AG10803 (cell line): ENCODE measurements around the gene FNDC4.

ENCODE experiments used
- DNase-seq: peaks from one replicate; pipeline ENCODE4 v3.0.0; 2010; ENCODE audit warnings: low read depth
- H3K4me3 ChIP-seq: 2 replicates; pipeline ENCODE4 v1.5.1; 2011; ENCODE audit warnings: mild to moderate bottlenecking, low read length, control low read depth
- TF ChIP-seq, protein P1 (sequence below): conservative IDR thresholded peaks from 2 replicates; pipeline ENCODE4 v1.5.1; 2011; ENCODE audit warnings: mild to moderate bottlenecking, low read length, control low read depth, inconsistent platforms

Gene FNDC4

DNA sequence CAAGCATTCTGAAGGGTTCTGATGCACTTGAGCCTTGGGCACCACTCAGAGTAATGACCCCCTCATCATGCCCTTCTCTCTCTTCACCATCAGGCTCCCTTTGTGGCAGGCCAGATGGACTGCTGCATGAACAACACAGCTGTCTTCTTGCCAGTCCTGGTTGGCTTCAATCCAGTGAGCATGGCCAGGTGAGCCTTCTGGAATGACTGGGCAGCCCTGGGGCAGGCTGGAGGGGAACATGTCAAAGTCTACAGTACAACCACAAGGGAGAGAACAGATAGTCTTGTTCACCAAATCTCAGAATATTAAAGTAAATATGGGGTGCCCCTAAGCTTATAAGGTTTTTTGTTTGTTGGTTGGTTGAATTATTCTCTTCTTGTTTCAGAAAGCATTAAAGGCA, 6.0 kb upstream of the FNDC4 start:
- DNase-seq: no peak
- no peak overlapping the region for H3K4me3 ChIP-seq
- TF ChIP-seq, protein P1, sequence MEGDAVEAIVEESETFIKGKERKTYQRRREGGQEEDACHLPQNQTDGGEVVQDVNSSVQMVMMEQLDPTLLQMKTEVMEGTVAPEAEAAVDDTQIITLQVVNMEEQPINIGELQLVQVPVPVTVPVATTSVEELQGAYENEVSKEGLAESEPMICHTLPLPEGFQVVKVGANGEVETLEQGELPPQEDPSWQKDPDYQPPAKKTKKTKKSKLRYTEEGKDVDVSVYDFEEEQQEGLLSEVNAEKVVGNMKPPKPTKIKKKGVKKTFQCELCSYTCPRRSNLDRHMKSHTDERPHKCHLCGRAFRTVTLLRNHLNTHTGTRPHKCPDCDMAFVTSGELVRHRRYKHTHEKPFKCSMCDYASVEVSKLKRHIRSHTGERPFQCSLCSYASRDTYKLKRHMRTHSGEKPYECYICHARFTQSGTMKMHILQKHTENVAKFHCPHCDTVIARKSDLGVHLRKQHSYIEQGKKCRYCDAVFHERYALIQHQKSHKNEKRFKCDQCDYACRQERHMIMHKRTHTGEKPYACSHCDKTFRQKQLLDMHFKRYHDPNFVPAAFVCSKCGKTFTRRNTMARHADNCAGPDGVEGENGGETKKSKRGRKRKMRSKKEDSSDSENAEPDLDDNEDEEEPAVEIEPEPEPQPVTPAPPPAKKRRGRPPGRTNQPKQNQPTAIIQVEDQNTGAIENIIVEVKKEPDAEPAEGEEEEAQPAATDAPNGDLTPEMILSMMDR: no peak

DNA sequence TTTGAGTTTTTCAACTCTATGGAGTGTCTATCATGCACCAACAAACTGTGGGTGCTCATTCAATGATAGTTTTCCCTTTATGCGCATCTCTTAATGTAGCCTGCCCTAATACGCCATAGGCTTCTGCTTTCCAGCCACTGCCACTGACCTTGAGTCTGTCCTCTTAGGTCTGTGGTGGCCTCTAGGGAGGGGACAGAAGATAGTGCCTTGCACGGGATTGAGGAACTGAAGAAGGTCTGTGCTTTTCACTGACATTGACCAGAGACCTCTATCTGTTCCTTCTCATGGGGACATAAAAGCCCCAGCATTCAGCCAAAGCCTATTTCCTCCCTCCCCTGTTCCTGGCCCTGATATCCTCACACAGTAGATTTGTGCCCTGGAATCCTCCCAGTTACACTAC, 4.0 kb upstream of the FNDC4 start:
- no peak overlapping the region for H3K4me3 ChIP-seq
- DNase-seq: no peak
- TF ChIP-seq, protein P1: no peak

DNA sequence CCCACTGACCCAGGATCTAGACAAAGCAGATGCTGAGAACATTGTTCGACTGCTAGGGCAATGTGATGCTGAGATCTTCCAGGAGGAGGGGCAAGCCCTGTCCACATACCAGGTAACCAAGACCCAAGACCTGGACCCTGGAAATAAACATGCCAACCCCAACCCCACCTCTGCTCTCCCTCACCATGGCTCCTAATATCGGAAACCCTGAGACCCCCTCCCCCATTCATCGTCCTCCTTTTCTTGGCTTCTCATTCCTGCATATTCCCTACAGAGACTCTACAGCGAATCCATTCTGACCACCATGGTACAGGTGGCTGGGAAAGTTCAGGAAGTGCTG, 2.3 kb upstream of the FNDC4 start:
- TF ChIP-seq, protein P1: no peak
- DNase-seq: no peak
- H3K4me3 ChIP-seq: no peak overlapping the region

DNA sequence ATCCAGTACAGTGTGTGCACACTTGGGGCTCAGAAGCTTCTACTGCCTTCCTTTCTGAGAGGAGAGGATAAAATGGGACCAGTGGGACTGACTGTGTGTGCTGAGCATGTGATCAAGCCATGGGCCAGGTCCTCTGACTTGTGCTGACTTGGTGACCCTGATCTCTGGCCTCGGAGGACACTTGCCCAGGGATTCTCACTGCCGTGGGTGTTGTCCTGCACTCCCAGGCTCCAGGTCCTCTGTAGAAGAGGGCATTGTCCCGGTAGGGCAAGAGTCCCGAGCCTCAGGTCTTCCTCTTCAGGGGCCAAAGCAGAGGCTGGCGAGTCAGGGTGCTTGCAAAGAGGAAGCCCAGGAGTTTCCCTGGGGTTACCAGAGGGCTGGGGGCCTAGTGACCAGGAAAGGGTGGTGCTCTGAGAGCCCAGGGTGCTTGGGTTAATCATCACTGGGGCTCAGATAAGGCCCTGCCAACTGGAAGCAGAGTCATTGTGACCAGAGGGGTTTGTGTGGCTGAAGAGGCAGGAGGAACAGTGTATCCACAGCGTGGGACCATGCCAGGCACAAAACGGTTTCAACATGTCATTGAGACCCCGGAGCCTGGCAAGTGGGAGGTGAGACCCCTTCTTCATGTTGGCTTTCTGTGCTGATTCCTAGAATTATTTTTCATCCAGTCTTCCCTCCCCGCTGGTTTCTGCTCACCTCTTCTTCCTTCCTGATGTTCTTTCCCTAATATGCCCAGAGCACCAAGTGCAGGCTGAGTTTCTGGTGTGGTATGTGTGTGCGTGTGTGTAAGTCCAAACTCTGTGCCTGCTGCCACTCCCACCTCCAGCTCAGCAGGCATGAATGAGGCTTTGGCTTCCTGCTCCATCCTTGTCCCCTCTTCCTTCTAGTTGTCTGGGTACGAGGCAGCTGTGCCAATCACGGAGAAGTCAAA, 1.6 kb upstream of the FNDC4 start, which contains the start of gene GCKR:
TSS of gene GCKR (plus strand) at position 483 of the 931 bp plus-strand sequence. CDS start at position 549, 66 bp downstream.
- no peak within 1 kb of the TSS; the same call in 1 of the 2 replicates for H3K4me3 ChIP-seq
- TF ChIP-seq, protein P1: no peak
- DNase-seq: peak; percentile 64

DNA sequence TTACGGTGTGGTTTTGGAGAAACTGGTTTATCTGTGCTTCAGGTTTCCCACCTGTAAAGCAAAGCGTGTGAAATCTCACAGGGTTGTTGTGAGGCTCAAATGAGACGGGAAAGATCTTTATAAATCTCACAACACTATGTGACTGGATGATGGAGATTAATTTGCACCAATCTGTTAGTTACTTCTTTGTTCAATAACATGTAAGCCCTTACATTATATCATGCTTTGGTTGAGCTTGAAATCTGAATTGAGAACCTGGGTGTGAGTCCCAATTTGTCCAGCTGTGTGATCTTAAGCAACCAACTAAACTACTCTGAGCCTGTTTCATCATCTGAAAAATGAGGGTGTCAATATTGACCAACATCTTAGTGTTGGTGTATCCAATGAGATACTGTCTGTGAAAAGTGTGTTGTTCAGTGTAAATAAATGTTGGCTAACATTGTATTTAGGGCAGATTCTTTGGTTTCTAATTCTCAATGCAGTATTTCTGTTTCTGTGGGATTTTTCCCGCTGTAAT, 898 bp upstream of the FNDC4 start:
- TF ChIP-seq, protein P1: no peak
- no peak overlapping the region; the same call in 1 of the 2 replicates for H3K4me3 ChIP-seq

DNA sequence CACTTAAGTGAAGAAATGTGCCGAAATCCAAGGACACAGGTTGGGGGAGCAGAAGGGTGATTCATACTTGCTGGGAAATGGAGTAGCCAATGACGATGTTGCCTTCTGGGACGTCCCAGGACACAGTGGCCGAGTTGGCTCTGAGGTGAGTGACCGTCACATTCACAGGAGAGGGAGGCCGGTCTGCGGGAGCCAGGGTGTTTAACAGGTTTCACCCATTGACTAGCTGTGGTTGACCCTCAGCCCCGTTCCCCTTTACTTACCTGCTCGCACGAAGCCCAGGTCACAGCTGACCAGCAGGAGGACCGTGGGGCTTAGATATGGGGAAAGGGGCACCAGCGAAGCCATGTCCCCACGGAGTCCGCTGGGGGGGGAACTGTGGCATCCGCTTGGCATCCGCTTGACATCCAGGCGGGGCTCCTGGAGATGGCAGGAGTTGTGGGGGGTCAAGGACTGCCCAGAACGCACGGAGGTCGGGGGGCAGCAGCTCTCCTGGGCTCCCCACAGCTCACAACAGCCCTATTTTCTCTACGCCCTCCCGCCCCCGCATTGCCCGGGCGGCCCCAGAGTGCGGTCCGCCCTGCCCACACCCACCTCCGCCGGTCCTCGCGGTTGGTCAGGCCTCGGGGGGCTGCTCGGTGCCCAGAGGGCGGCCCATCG, 586 bp downstream of the FNDC4 start:
- DNase-seq: peak; percentile 51
- H3K4me3 ChIP-seq: peak overlapping the region; percentile 70
- TF ChIP-seq, protein P1: no peak

More for the DNA sequence above, 898 bp upstream of the FNDC4 start:
- DNase-seq: no peak
